ENCODE data around the gene SMAD6. TPM values are rescaled to one million over a fixed set of nuclear protein-coding genes. Genes with fewer than 3 reads are reported as not detected.

SMAD6 gene
- total and polyA plus RNA-seq, 2 experiments from 2014 or later = 1.6 to 15.7 TPM

- TF ChIP-seq CTCF (conservative IDR thresholded peaks at IDR 0.05; ENCODE audit: low read depth in 2 of 2) (no peak), ZNF331 (CRISPR knock-in tag; IDR thresholded peaks at IDR 0.05; ENCODE audit: low read depth) (no peak), STAT1 (IDR thresholded peaks at IDR 0.05; ENCODE audit: unreplicated experiment) (no peak), ZNF114 (CRISPR knock-in tag; IDR thresholded peaks at IDR 0.05) (no peak)
- TF ChIP-seq, protein P1, sequence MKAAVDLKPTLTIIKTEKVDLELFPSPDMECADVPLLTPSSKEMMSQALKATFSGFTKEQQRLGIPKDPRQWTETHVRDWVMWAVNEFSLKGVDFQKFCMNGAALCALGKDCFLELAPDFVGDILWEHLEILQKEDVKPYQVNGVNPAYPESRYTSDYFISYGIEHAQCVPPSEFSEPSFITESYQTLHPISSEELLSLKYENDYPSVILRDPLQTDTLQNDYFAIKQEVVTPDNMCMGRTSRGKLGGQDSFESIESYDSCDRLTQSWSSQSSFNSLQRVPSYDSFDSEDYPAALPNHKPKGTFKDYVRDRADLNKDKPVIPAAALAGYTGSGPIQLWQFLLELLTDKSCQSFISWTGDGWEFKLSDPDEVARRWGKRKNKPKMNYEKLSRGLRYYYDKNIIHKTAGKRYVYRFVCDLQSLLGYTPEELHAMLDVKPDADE (IDR thresholded peaks at IDR 0.05) = no peak
Observed at GRCh38 chr15:66788024-66788423, 86.0 kb downstream of the SMAD6 start (continued).

DNA sequence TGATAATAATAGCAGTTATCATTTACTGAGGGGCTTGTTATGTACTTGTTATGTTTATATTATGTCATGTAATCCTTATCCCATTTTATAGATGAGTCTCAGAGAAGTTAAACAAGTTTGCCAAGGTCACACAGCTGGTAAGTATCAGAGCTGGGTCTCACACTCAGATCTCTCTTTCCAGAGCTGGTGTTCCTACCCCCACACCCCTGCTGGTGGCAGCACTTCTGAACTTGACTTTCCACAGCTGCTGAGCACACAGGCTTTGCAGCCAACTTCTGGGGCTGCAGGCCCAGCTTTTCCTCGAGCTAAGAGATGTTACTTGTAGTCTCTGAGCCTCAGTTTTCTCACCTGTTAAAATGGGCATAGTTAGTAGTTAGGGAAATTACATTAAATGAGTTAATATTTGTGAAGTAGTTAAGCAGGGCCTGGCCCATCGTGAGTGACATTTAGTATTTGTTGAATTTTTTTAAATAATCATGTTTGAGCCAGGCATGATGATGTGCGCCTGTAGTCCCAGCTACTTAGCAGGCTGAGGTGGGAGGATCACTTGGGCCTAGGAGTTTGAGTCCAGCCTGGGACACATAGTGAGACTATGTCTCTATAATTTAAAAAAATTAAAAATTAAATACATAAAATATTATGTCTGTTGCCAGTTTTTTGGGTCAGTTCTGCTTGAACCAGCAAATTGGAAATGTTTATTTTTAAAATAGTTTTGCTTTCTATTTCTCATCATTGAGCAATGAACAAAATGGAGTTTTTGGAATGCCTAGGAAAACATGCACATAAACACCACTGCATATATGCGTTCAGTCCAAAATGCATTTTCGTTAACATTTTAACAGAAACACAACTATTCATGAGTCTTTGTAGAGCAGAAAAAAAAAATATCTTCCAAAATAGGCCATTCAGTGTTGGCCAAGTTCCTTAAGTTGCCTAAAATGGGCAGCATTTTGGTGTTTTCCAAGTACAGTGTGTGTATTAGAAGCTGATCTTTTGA lies 87.3 kb downstream of the SMAD6 start:
- H3K4me1 Mint-ChIP-seq = 0 out of 3 replicates have a peak, but pooled peaks cover 4% of the 10 kb centered on the region
- no peaks in the 10 kb centered on the region for H3K9me3 Mint-ChIP-seq
- no peaks in the 10 kb centered on the region for H3K79me2 ChIP-seq (replicated peaks; ENCODE audit: insufficient read depth)
- H3K27me3 Mint-ChIP-seq (ENCODE audit: insufficient read depth, low read depth, poor library complexity) = peaks cover 11% of the 10 kb centered on the region
- H3K27me3 ChIP-seq (ENCODE audit: insufficient read depth) = no peaks in the 10 kb centered on the region
- H3K36me3 ChIP-seq (ENCODE audit: insufficient read depth) = no peaks in the 10 kb centered on the region
- no peak overlapping the region for H3K4me3 Mint-ChIP-seq
- H3K4me2 ChIP-seq = no peak overlapping the region
- TF ChIP-seq JUNB (IDR thresholded peaks at IDR 0.05; ENCODE audit: unreplicated experiment) (no peak), CTCF (conservative IDR thresholded peaks at IDR 0.05; ENCODE audit: low read depth in 2 of 2) (peak; percentile 57 to 72)
- H3K27ac Mint-ChIP-seq = no peak overlapping the region; the same call in 1 of the 2 replicates
- H3K9me2 ChIP-seq (ENCODE audit: insufficient read depth) = no peaks in the 10 kb centered on the region
- no peaks in the 10 kb centered on the region for H3K4me1 ChIP-seq (ENCODE audit: insufficient read depth)
- peak; percentile 95 for ATAC-seq
- no peak overlapping the region for H3K27ac ChIP-seq (ENCODE audit: low read depth)
- no peak overlapping the region for H3K4me3 ChIP-seq
- no peaks in the 10 kb centered on the region for H4K20me1 ChIP-seq (replicated peaks; ENCODE audit: insufficient read depth)
- no peaks in the 10 kb centered on the region for H3K36me3 Mint-ChIP-seq (ENCODE audit: low read depth)
- no peak overlapping the region for H2AFZ ChIP-seq
- peak; percentile 75 for DNase-seq (ENCODE audit: low spot score)
- no peaks in the 10 kb centered on the region for H3F3A ChIP-seq (replicated peaks; ENCODE audit: low read depth)
